ENCODE data around the gene ME3. TPM values are rescaled to one million over a fixed set of nuclear protein-coding genes. Genes with fewer than 3 reads are reported as not detected.
A peak's percentile ranks its signal among the peaks of the same experiment; 100 is the strongest.

Gene ME3
- total RNA-seq, 1 donor from 2014 or later, result 10.3 TPM

DNA sequence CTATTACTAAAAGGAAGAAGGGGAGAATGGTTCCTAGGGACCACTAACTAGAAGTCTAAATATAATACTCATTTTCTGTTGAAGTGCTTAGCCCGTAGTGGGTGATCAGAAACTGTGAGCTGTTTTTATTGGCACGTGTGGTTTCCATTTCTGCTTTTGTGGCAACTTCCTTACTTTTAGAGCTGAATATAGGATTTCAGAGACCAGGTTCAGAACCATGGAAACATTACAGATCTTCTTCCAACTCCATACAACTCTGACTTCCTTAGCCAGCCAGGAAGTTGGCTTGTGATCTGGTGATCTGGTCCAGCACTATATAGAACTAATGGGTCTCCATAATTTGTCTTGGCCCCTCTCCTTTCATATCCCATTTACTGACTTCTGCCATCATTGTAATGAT, 2.6 kb upstream of the ME3 start:
- no peak for FAIRE-seq
- TF ChIP-seq, protein P1, sequence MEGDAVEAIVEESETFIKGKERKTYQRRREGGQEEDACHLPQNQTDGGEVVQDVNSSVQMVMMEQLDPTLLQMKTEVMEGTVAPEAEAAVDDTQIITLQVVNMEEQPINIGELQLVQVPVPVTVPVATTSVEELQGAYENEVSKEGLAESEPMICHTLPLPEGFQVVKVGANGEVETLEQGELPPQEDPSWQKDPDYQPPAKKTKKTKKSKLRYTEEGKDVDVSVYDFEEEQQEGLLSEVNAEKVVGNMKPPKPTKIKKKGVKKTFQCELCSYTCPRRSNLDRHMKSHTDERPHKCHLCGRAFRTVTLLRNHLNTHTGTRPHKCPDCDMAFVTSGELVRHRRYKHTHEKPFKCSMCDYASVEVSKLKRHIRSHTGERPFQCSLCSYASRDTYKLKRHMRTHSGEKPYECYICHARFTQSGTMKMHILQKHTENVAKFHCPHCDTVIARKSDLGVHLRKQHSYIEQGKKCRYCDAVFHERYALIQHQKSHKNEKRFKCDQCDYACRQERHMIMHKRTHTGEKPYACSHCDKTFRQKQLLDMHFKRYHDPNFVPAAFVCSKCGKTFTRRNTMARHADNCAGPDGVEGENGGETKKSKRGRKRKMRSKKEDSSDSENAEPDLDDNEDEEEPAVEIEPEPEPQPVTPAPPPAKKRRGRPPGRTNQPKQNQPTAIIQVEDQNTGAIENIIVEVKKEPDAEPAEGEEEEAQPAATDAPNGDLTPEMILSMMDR (IDR thresholded peaks at IDR 0.05; ENCODE audit: insufficient read depth, low read length, severe bottlenecking), result no peak

DNA sequence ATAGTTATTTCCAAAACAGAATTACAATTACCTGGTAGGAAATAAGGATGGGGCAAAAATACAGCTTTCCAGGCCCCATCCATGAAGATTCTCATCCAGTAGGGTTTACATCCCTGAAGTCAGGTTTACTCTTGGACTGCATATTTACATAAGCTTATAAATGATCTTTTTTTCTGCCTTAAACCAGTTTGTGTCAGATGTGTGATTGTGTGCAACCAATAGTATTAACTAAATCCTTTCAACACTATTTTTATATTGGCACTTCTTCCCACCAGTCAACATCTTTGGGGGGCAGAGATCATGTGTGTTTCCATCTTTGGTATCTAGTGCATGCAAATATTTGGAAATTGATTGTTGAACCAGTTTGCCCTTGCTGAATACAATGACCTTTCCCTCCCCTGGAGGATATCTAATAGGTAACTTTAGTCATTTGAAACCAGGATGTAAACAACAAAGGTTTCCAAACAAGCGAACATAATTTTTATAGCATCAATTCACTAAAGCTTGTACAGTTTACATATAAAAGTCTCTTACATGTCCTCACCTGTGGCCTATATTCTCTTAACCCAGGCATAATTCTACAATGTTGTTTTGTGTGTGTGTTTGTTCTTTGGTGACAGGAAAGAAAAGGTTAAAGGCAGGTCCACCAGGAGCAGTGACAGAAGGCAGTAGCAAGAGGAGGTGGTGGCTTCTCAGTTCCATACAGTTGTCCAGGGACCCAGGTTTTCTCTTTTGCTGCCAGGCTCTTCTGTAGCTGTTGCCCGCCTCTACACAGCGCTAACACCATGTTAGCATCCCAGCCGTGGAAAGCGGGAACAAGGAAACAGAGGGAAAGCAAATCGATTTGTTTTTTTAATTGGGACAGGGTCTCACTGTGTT, 1.7 kb upstream of the ME3 start:
- Histone ChIP-seq H3K4me3 (ENCODE audit: low read depth, low read length) (no peak overlapping the region), H3K36me3 (ENCODE audit: control insufficient read depth, insufficient read depth, low read length) (no peaks in the 10 kb centered on the region), H3K27me3 (ENCODE audit: control insufficient read depth, insufficient read depth, low read length) (no peaks in the 10 kb centered on the region)
- FAIRE-seq, result no peak
- no peak for DNase-seq (ENCODE audit: low read depth)
- TF ChIP-seq, protein P1 (IDR thresholded peaks at IDR 0.05; ENCODE audit: insufficient read depth, low read length, severe bottlenecking), result no peak

More for the DNA sequence above, 2.6 kb upstream of the ME3 start:
- no peaks in the 10 kb centered on the region for H3K36me3 ChIP-seq (ENCODE audit: control insufficient read depth, insufficient read depth, low read length)
- no peak overlapping the region for H3K4me3 ChIP-seq (ENCODE audit: low read depth, low read length)
- no peak for DNase-seq (ENCODE audit: low read depth)
- H3K27me3 ChIP-seq (ENCODE audit: control insufficient read depth, insufficient read depth, low read length), result no peaks in the 10 kb centered on the region

DNA sequence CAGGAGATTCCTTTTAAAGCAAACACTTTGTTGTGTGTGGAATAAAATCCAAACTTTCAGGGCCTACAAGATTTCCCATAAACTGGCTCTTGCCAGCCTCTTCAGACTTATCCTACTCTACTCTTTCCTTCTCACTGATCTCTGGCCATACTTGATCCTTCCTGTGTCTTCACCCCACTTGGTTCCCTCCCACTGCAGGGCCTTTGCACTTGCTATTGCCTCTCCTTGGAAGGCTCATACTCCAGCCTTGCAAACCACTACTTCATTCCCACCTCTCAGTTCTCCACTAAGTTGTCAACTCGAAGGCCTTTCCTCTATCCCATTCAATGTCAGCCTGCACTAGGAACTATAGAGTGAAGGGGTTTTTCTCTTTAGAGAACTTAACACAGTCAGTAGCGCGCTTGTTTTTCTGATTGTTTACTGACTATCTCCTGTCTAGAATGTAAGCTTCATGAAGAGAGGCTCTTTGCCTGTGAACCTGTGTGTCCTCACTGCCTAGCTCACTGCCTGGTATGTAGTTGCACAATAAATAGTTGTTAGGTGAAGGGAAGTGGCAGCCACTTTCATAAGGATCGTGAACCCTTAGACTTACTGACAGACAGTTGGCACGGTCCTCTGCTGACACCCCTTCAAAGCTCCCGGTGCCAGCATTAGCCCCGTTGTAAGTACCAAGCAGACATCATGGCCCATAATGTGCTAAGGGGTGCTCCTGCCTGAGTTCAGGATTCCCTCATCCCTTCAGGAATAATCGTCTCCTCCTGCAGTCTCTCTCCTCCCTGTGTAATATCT, 833 bp upstream of the ME3 start:
- DNase-seq (ENCODE audit: low read depth) (no peak), FAIRE-seq (no peak)
- Histone ChIP-seq H3K27me3 (ENCODE audit: control insufficient read depth, insufficient read depth, low read length) (no peaks in the 10 kb centered on the region), H3K4me3 (ENCODE audit: low read depth, low read length) (no peak overlapping the region), H3K36me3 (ENCODE audit: control insufficient read depth, insufficient read depth, low read length) (no peaks in the 10 kb centered on the region)
- TF ChIP-seq, protein P1 (IDR thresholded peaks at IDR 0.05; ENCODE audit: insufficient read depth, low read length, severe bottlenecking), result no peak

DNA sequence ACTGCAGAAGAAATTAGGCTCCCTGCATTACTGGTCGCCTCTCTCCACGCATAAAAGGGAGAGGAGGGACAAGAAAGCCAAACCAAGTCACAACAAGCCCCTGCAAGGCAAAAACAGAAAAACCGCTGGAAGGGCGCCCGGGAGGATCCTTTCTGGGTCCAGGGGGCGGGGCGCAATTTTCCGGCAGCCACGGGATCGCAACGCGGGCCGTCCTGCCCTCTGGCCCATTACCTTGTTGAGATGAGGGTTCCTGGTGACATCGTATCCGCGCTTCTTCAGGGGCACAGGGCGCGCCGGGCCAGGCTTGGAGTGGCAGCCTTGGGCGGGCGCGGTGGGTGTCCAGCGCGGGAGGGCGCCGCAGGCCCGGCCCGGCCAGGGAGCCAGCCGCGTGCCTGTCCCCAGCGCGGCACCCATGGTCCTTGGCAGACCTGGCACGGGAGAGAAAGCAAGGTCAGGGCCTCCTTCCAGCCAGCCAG, 847 bp downstream of the ME3 start:
- no peaks in the 10 kb centered on the region for H3K27me3 ChIP-seq (ENCODE audit: control insufficient read depth, insufficient read depth, low read length)
- H3K4me3 ChIP-seq (ENCODE audit: low read depth, low read length), result peak overlapping the region; percentile 59
- TF ChIP-seq, protein P1 (IDR thresholded peaks at IDR 0.05; ENCODE audit: insufficient read depth, low read length, severe bottlenecking), result no peak
- no peaks in the 10 kb centered on the region for H3K36me3 ChIP-seq (ENCODE audit: control insufficient read depth, insufficient read depth, low read length)
- FAIRE-seq, result no peak
- DNase-seq (ENCODE audit: low read depth), result no peak

DNA sequence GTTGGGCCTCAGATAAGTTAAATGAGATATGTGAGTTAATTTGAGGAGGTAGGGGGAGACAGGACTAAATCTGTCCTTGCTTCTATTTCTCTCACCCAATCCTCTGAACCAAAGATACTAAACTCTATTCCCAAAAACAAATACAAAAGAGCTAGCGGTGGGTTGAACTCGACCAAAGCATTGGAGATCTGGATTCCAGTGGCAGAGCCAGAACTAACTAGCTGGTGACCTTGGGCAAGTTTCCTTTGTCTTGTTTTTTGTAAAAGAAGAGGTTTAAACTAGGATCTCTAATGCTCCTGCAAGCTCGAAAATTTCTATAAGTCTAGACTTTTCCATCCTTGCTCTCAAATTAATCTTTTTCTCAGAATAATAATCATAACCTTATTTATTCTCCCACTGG, 1.5 kb downstream of the ME3 start:
- FAIRE-seq, result no peak
- DNase-seq (ENCODE audit: low read depth), result no peak
- TF ChIP-seq, protein P1 (IDR thresholded peaks at IDR 0.05; ENCODE audit: insufficient read depth, low read length, severe bottlenecking), result no peak
- Histone ChIP-seq H3K27me3 (ENCODE audit: control insufficient read depth, insufficient read depth, low read length) (no peaks in the 10 kb centered on the region), H3K4me3 (ENCODE audit: low read depth, low read length) (no peak overlapping the region), H3K36me3 (ENCODE audit: control insufficient read depth, insufficient read depth, low read length) (no peaks in the 10 kb centered on the region)

Measured in bronchial epithelial cell (primary cell).